Measurements from ENCODE around the gene RMRP. TPM values are rescaled to one million over a fixed set of nuclear protein-coding genes. Genes with fewer than 3 reads are reported as not detected.

RMRP gene
- total and polyA plus RNA-seq, 2 donors (not counting 1 experiment from before 2014, with no cell fraction given), result 7,890 TPM; not detected in 1

- Mint-ChIP-seq H3K27ac (no peak overlapping the region), H3K4me3 (no peak overlapping the region), H3K27me3 (no peaks in the 10 kb centered on the region), H3K4me1 (peaks cover 8% of the 10 kb centered on the region), H3K9me3 (ENCODE audit: insufficient read depth) (no peaks in the 10 kb centered on the region)
- intact Hi-C loops (cut with micrococcal nuclease), result no loop called here
- ChIA-PET POLR2A (interaction anchor here (1.0 kb wide), 1 partner anchor 40 kb away, joined by 4 read pairs; the partner anchor contains the start of genes CCDC107 and RMRP), CTCF (interaction anchor here (0.7 to 10.0 kb wide), 10 partner anchors 13 to 184 kb away, joined by 3 to 195 read pairs (median 50); partner anchors contain the start of genes ARHGEF39, CCDC107, CREB3 and RMRP)
- DNase-seq, result no peak
- no peak for ATAC-seq (ENCODE audit: low read depth)
- Histone ChIP-seq H3K4me3 (ENCODE audit: control extremely low read depth in 1 of 5, extremely low read depth in 1 of 5, insufficient read depth in 1 of 5, low read depth in 2 of 5, low read length in 4 of 5) (no peak overlapping the region), H3K36me3 (replicated peaks in 1 of 2; ENCODE audit: control extremely low read depth in 1 of 2, control insufficient read depth in 1 of 2, extremely low read depth in 1 of 2, insufficient read depth in 2 of 2, low read length in 1 of 2) (peaks cover 1 to 72% of the 10 kb centered on the region in 2 experiments), H3K79me2 (ENCODE audit: control insufficient read depth, insufficient read depth, low read length) (no peaks in the 10 kb centered on the region), H4K20me1 (ENCODE audit: control insufficient read depth, insufficient read depth, low read length, poor library complexity, severe bottlenecking) (peaks cover 7% of the 10 kb centered on the region), H3K4me1 (ENCODE audit: control insufficient read depth in 2 of 2, insufficient read depth in 2 of 2, low read length in 2 of 2) (peaks cover 0 to 7% of the 10 kb centered on the region in 2 donors), H3K27me3 (replicated peaks in 1 of 4; ENCODE audit: control extremely low read depth in 1 of 4, control insufficient read depth in 3 of 4, insufficient read depth in 4 of 4, low read length in 3 of 4) (no peaks in the 10 kb centered on the region), H3K27ac (ENCODE audit: low read length in 2 of 2) (no peak overlapping the region), H2AFZ (ENCODE audit: insufficient read depth, low read depth, low read length, poor library complexity, severe bottlenecking) (no peak overlapping the region), H3K9me3 (ENCODE audit: control extremely low read depth in 1 of 3, control insufficient read depth in 2 of 3, insufficient read depth in 1 of 3, low read length in 2 of 3) (no peaks in the 10 kb centered on the region), H3K4me2 (replicated peaks; ENCODE audit: low read depth, low read length, poor library complexity, severe bottlenecking) (no peak overlapping the region), H3K9ac (ENCODE audit: low read length) (no peak overlapping the region)
- TF ChIP-seq EZH2 (IDR thresholded peaks at IDR 0.05; ENCODE audit: borderline replicate concordance, insufficient read depth, low read depth, low read length, poor library complexity, severe bottlenecking) (no peak), CTCF (IDR thresholded peaks at IDR 0.05) (no peak)
- 98% methylated on average over 5 of the region's 5 CpGs for WGBS (ENCODE audit: insufficient coverage)
Observed at GRCh38 chr9:35698231-35698630, 40.4 kb upstream of the RMRP start.

GRCh38 chr9:35697486-35697885 is 39.7 kb upstream of the RMRP start:
- peaks cover 0 to 7% of the 10 kb centered on the region in 2 donors for H3K4me1 ChIP-seq (ENCODE audit: control insufficient read depth in 2 of 2, insufficient read depth in 2 of 2, low read length in 2 of 2)
- intact Hi-C loops (cut with micrococcal nuclease), result loop anchor here (2.0 kb wide), 1 partner anchor 35 kb away; the partner anchor contains the start of genes CREB3 and TLN1
- H3K36me3 ChIP-seq (replicated peaks in 1 of 2; ENCODE audit: control extremely low read depth in 1 of 2, control insufficient read depth in 1 of 2, extremely low read depth in 1 of 2, insufficient read depth in 2 of 2, low read length in 1 of 2), result peaks cover 1 to 65% of the 10 kb centered on the region in 2 experiments
- no peak overlapping the region for H3K9ac ChIP-seq (ENCODE audit: low read length)
- peaks cover 8% of the 10 kb centered on the region for H3K4me1 Mint-ChIP-seq
- 97% methylated on average over 14 of the region's 14 CpGs for WGBS (ENCODE audit: insufficient coverage)
- H3K27ac ChIP-seq (ENCODE audit: low read length in 2 of 2), result no peak overlapping the region
- H3K9me3 ChIP-seq (ENCODE audit: control extremely low read depth in 1 of 3, control insufficient read depth in 2 of 3, insufficient read depth in 1 of 3, low read length in 2 of 3), result no peaks in the 10 kb centered on the region
- no peaks in the 10 kb centered on the region for H3K79me2 ChIP-seq (ENCODE audit: control insufficient read depth, insufficient read depth, low read length)
- ATAC-seq (ENCODE audit: low read depth) (no peak), DNase-seq (no peak)
- no peak overlapping the region for H3K27ac Mint-ChIP-seq
- H3K9me3 Mint-ChIP-seq (ENCODE audit: insufficient read depth), result no peaks in the 10 kb centered on the region
- H3K27me3 ChIP-seq (replicated peaks in 1 of 4; ENCODE audit: control extremely low read depth in 1 of 4, control insufficient read depth in 3 of 4, insufficient read depth in 4 of 4, low read length in 3 of 4), result no peaks in the 10 kb centered on the region
- CTCF ChIA-PET, result interaction anchor here (1.1 to 10.0 kb wide), 17 partner anchors 12 to 185 kb away, joined by 3 to 195 read pairs (median 14); partner anchors contain the start of genes ARHGEF39, CCDC107, CD72 and CREB3
- peaks cover 7% of the 10 kb centered on the region for H4K20me1 ChIP-seq (ENCODE audit: control insufficient read depth, insufficient read depth, low read length, poor library complexity, severe bottlenecking)
- no peaks in the 10 kb centered on the region for H3K27me3 Mint-ChIP-seq
- no peak overlapping the region for H2AFZ ChIP-seq (ENCODE audit: insufficient read depth, low read depth, low read length, poor library complexity, severe bottlenecking)
- POLR2A ChIA-PET, result interaction anchor here (0.7 to 2.4 kb wide), 2 partner anchors 50 to 77 kb away, joined by 5 to 9 read pairs; no protein-coding TSS in a partner anchor
- no peak for TF ChIP-seq CTCF (IDR thresholded peaks at IDR 0.05)
- no peak for TF ChIP-seq EZH2 (IDR thresholded peaks at IDR 0.05; ENCODE audit: borderline replicate concordance, insufficient read depth, low read depth, low read length, poor library complexity, severe bottlenecking)
- H3K4me3 ChIP-seq (ENCODE audit: control extremely low read depth in 1 of 5, extremely low read depth in 1 of 5, insufficient read depth in 1 of 5, low read depth in 2 of 5, low read length in 4 of 5), result no peak overlapping the region
- H3K4me2 ChIP-seq (replicated peaks; ENCODE audit: low read depth, low read length, poor library complexity, severe bottlenecking), result no peak overlapping the region
- no peak overlapping the region for H3K4me3 Mint-ChIP-seq

Data from B cell (primary cell).